C4-2B (cell line): Measurements from ENCODE around the gene GRK3.

Experiments
- CTCF ChIP-seq: fragments of 450-650 bp; conservative IDR thresholded peaks from 2 replicates; pipeline ENCODE4 v1.5.1; 2017; ENCODE audit warnings: mild to moderate bottlenecking
- ZFX ChIP-seq: fragments of 450-650 bp; IDR thresholded peaks from 2 replicates; pipeline ENCODE4 v1.6.1; 2017

GRCh38 chr22:25693268-25693565 lies 128.7 kb downstream of the GRK3 start:
- TF ChIP-seq CTCF (no peak), ZFX (no peak)
